Omental fat pad (tissue), 4 donors: ENCODE measurements around the gene RUNX1. TPM values are rescaled to one million over a fixed set of nuclear protein-coding genes. Genes with fewer than 3 reads are reported as not detected.

Experiments used
- ATAC-seq: fragments of 150-250 bp; one replicate; pipeline ENCODE4 v1.9.1; 2016; ENCODE audit warnings: mild to moderate bottlenecking, moderate library complexity; ENCODE audit not compliant: low FRiP score
- DNase-seq: peaks from one replicate; pipeline ENCODE4 v3.0.0-alpha.2; 2019; ENCODE audit warnings: low spot score
- total RNA-seq, 4 donors: library from RNA; depleted of rRNA; stranded (reverse); fragments of >200 nt; gene quantifications; one replicate each; pipeline ENCODE4 v1.1.0, GENCODE V29; 2016
- TF ChIP-seq, protein P1 (sequence below), 3 donors: fragments of 450-650 bp; IDR thresholded peaks; one replicate each; pipeline ENCODE4 v1.5.1; 2016 to 2017; ENCODE audit warnings: antibody characterized with exemption in 3 of 3, mild to moderate bottlenecking in 3 of 3, moderate library complexity in 2 of 3

The RUNX1 gene
- total RNA-seq, 4 donors from 2014 or later = 21.1 to 75.9 (median 30.2) TPM

DNA sequence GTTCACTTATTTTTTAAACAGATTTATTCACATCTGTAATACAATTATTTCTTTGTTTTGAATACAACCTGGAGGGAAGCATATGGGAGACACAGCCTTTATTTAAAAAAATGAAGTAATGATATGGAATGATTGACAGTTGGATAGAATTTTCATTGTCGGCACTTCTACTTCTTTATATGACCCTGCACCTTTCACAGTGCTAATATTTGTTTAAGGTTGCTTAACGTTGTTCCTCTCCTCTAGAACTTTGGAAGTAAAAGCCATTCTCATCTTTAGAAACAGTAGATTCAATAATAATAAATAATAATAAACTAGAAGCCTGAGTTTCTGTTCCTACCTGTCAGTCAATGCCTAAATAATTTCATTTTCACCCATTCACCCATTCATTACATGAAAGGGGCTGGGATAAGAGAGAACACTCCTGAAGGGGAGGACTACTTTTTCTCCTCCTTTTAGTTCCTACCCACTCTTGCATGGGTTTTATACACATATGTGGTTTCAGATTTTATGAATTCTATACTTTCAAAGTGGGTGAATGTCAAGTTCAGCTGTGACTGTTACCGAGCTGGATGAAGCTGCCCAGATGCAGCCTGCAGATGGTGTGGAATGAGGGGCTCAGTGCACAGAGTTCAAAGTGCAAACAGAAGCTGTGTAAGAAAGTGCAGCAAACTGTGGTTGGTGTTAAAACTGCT, 9.4 kb downstream of the RUNX1 start:
- DNase-seq (no peak), ATAC-seq (no peak)
- TF ChIP-seq, protein P1, sequence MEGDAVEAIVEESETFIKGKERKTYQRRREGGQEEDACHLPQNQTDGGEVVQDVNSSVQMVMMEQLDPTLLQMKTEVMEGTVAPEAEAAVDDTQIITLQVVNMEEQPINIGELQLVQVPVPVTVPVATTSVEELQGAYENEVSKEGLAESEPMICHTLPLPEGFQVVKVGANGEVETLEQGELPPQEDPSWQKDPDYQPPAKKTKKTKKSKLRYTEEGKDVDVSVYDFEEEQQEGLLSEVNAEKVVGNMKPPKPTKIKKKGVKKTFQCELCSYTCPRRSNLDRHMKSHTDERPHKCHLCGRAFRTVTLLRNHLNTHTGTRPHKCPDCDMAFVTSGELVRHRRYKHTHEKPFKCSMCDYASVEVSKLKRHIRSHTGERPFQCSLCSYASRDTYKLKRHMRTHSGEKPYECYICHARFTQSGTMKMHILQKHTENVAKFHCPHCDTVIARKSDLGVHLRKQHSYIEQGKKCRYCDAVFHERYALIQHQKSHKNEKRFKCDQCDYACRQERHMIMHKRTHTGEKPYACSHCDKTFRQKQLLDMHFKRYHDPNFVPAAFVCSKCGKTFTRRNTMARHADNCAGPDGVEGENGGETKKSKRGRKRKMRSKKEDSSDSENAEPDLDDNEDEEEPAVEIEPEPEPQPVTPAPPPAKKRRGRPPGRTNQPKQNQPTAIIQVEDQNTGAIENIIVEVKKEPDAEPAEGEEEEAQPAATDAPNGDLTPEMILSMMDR (IDR thresholded peaks at IDR 0.05) = no peak

- DNase-seq = no peak
- TF ChIP-seq, protein P1 (IDR thresholded peaks at IDR 0.05) = no peak
- ATAC-seq = no peak
Measured at GRCh38 chr21:35038772-35039319, 10.3 kb downstream of the RUNX1 start.

GRCh38 chr21:35037384-35037765, 11.7 kb downstream of the RUNX1 start:
- TF ChIP-seq, protein P1 (IDR thresholded peaks at IDR 0.05) = no peak
- DNase-seq = no peak
- no peak for ATAC-seq

DNA sequence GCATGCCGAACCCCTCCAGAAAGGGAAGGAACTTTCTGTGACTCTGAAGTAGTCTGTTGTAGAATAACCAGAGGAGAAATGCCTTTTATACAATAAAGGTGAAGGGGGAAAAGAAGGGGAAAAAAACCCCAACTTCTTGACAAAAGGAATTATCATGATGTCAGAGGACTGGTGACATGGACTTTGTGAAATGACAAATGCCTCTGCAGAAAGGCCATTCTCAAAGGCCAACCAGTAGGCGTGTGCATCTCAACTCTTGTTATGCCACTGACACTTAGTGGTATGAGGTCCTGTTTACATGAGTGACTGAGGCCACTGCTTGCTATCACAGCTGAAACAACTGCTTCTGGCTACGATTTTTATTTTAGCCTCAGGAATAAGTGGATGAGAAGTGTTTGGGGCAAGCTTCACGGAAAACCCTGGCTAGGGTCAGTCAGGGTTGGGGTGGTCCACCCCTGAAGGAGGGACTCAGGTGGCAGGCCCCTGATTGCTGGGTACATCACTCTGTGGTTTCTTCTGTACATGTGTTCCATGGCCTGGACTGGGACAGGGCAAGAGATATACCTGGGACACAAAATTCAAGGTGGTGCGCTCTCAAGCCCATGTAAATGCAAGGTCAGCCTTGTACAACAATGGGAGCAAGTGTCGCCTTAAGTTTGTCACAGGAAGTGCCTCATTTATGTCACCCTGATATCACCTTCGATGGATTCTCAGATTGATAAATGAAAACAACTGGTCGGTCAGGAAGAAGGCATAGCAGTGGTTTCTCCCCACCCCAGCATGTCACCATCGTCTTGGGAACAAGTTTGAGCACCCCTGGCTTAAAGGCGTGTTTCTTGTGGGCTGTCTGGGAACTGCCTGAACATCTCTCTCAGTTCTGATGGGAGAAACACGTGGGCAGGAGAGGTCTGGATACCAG, 12.4 kb downstream of the RUNX1 start:
- no peak for DNase-seq
- TF ChIP-seq, protein P1 (IDR thresholded peaks at IDR 0.05) = no peak
- no peak for ATAC-seq

DNA sequence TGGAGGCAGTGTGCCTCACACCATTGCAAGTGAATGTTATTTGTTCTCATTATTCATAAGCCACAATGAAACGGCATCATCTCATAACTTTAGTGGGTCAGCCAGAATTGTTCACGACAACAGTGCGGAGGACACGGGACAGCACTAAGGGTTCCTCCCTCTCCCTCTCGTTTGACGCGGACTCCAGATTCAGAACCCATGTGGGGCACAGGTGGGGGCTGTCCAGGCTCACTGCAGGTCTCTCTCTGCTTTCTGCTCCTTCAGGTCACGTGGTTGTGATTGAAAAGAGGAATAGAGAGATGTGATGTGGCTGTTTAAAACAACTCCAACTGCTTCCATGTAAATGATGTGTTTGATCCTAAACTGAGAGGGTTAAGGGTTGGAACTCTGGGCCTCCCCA, 13.5 kb downstream of the RUNX1 start:
- no peak for DNase-seq
- TF ChIP-seq, protein P1 (IDR thresholded peaks at IDR 0.05) = no peak
- no peak for ATAC-seq

DNA sequence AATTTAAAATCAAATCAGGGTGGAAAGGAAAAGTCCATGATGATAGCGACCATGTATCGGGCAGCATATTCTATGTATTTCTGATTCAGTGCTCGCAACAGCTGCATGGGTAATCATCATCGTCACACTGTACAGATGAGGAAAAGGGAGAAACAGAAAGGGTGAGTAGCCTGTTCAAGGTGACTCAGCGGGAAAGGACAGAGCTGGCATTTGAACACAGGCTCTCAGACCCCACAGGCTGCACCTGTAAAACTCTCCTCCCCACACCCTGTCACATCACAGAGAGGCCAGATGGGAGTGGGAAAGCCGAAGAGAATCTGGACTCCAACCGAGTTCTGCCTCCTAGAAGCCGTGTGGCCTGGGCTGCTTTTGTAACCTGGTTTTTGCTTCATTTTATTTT, 14.0 kb downstream of the RUNX1 start:
- ATAC-seq (no peak), DNase-seq (no peak)
- TF ChIP-seq, protein P1 (IDR thresholded peaks at IDR 0.05) = no peak
